ENCODE measurements around the gene PDK4. TPM values are rescaled to one million over a fixed set of nuclear protein-coding genes. Genes with fewer than 3 reads are reported as not detected.

Gene PDK4
- total RNA-seq, 1 donor from 2014 or later: 0.53 TPM

DNA sequence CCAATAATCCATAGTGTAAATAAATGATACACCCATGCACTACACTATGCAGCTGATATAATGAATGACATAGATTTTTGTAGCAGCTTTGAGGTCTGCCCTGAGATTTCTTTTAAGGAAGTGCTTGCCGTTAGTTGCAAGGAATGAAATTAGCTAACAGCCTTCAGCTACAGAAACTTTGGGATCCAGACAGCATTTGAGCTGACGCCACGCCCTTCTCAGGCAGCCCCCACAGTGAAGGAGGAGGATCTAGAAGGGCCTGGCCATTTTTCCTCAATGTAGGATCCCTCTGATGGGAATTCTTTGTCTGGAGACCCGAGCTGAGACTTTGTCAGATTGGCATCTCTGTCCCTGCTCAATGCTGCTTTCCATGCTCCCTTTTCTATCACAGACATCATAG lies 6.1 kb upstream of the PDK4 start:
- ATAC-seq (ENCODE audit: low read depth) (no peak), DNase-seq (no peak)
- no peak overlapping the region for H3K27ac Mint-ChIP-seq
- peaks cover 18% of the 10 kb centered on the region for H3K4me1 Mint-ChIP-seq
- intact Hi-C loops (cut with micrococcal nuclease): loop anchor here (10.0 kb wide), 1 partner anchor 948 kb away; the partner anchor contains the start of gene SGCE
- H3K4me3 Mint-ChIP-seq: no peak overlapping the region
- H3K9me3 Mint-ChIP-seq: peaks cover 4% of the 10 kb centered on the region
- CTCF ChIA-PET: no interaction called here
- POLR2A ChIA-PET: no interaction called here
- H3K36me3 Mint-ChIP-seq (ENCODE audit: low read depth): no peaks in the 10 kb centered on the region
- H3K27me3 Mint-ChIP-seq: no peaks in the 10 kb centered on the region
- TF ChIP-seq, protein P1, sequence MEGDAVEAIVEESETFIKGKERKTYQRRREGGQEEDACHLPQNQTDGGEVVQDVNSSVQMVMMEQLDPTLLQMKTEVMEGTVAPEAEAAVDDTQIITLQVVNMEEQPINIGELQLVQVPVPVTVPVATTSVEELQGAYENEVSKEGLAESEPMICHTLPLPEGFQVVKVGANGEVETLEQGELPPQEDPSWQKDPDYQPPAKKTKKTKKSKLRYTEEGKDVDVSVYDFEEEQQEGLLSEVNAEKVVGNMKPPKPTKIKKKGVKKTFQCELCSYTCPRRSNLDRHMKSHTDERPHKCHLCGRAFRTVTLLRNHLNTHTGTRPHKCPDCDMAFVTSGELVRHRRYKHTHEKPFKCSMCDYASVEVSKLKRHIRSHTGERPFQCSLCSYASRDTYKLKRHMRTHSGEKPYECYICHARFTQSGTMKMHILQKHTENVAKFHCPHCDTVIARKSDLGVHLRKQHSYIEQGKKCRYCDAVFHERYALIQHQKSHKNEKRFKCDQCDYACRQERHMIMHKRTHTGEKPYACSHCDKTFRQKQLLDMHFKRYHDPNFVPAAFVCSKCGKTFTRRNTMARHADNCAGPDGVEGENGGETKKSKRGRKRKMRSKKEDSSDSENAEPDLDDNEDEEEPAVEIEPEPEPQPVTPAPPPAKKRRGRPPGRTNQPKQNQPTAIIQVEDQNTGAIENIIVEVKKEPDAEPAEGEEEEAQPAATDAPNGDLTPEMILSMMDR (IDR thresholded peaks at IDR 0.05): no peak

DNA sequence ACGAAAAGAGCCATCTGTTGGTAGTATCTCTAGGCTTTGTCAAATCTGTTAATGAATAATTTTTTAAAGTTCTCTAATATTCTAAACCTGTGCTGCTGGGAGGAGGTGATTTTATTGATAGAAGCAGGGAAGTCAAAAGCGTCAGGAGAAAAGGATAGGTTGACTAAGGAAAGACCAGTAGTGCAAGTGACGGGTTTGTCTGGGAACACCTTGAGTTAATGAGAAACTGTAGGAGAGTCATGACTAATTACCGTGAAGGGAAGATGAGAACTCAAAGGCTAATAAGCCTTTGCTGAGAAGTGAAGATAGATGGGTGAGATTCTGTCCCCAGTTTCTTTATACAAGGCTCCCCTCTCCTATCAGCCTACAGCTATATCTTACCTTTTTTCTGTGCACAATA lies 5.0 kb upstream of the PDK4 start:
- ChIA-PET POLR2A (no interaction called here), CTCF (no interaction called here)
- H3K9me3 Mint-ChIP-seq: peaks cover 3% of the 10 kb centered on the region
- no peaks in the 10 kb centered on the region for H3K36me3 Mint-ChIP-seq (ENCODE audit: low read depth)
- H3K27ac Mint-ChIP-seq: no peak overlapping the region
- no peaks in the 10 kb centered on the region for H3K27me3 Mint-ChIP-seq
- TF ChIP-seq, protein P1 (IDR thresholded peaks at IDR 0.05): no peak
- DNase-seq: no peak
- H3K4me3 Mint-ChIP-seq: no peak overlapping the region
- H3K4me1 Mint-ChIP-seq: peaks cover 18% of the 10 kb centered on the region
- intact Hi-C loops (cut with micrococcal nuclease): loop anchor here (10.0 kb wide), 1 partner anchor 947 kb away; the partner anchor contains the start of gene SGCE
- no peak for ATAC-seq (ENCODE audit: low read depth)

DNA sequence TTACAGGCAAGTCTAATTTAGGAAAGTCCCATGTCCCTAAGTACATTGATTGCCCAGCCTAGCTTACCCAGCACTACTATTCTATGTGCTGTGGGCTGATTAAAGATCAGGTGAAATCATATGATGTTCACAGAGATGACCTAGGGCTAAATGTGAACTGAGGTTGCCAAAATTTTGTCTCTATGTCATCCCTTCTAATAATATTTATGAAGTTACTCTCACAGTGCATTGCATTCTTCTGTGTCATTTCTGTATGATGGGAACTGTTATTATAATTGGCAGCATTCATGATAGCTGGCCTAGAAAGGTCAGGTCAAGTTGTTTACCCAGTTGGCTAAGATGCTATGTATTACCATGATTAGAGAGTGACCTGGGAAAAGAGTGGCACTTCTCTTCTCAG lies 2.8 kb upstream of the PDK4 start:
- H3K27ac Mint-ChIP-seq: no peak overlapping the region
- no peak for ATAC-seq (ENCODE audit: low read depth)
- no peaks in the 10 kb centered on the region for H3K27me3 Mint-ChIP-seq
- intact Hi-C loops (cut with micrococcal nuclease): no loop called here
- no peaks in the 10 kb centered on the region for H3K36me3 Mint-ChIP-seq (ENCODE audit: low read depth)
- TF ChIP-seq, protein P1 (IDR thresholded peaks at IDR 0.05): no peak
- peaks cover 26% of the 10 kb centered on the region for H3K4me1 Mint-ChIP-seq
- ChIA-PET POLR2A (no interaction called here), CTCF (no interaction called here)
- H3K4me3 Mint-ChIP-seq: no peak overlapping the region
- no peak for DNase-seq
- no peaks in the 10 kb centered on the region for H3K9me3 Mint-ChIP-seq

DNA sequence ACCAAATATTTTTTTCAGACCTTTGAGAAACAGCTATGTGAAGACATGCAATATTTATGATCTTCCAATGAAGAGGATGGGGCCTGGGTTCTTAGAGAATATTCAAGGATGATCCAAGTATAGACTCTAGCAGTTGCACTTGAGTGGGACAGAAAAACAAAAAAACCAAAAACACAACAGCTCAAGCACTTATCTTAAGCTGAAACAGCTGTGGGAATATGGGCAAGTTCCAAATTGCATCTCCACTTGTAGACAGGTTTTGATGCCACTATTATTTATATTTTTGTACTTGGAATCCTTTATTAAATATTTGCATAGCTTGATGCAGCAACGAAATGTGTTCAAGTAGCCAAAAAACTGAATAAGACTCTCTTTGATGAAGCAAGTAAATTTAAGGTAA lies 2.2 kb upstream of the PDK4 start:
- no peaks in the 10 kb centered on the region for H3K27me3 Mint-ChIP-seq
- TF ChIP-seq, protein P1 (IDR thresholded peaks at IDR 0.05): no peak
- ATAC-seq (ENCODE audit: low read depth): no peak
- DNase-seq: no peak
- no peaks in the 10 kb centered on the region for H3K9me3 Mint-ChIP-seq
- H3K27ac Mint-ChIP-seq: no peak overlapping the region
- intact Hi-C loops (cut with micrococcal nuclease): no loop called here
- ChIA-PET POLR2A (no interaction called here), CTCF (no interaction called here)
- peaks cover 26% of the 10 kb centered on the region for H3K4me1 Mint-ChIP-seq
- no peak overlapping the region for H3K4me3 Mint-ChIP-seq
- H3K36me3 Mint-ChIP-seq (ENCODE audit: low read depth): no peaks in the 10 kb centered on the region

DNA sequence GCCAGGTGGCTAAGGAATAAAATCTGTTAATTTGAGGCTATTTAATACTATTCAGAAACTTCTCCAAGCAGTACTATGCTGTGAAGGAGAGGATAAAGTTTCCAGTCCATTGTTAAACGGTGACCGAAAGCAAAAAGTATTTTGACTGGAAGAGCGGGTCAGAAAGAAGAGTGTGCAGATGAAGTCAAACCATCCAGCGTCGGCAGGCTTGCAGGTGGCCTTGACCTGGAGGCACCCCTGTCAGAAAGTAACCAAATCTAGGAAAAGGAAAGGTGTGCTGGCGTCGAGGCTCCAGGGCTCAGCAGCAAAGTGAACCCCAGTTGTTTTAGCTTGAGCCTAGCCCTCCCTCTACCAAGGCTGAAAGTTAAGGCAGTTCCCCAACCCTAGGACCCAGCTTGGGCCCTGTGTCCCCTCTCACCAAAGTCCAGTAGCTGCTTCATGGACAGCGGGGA lies 544 bp downstream of the PDK4 start:
- Mint-ChIP-seq H3K27ac (no peak overlapping the region), H3K27me3 (no peaks in the 10 kb centered on the region), H3K9me3 (no peaks in the 10 kb centered on the region), H3K4me1 (peaks cover 30% of the 10 kb centered on the region), H3K36me3 (ENCODE audit: low read depth) (no peaks in the 10 kb centered on the region), H3K4me3 (peak overlapping the region; percentile 92)
- DNase-seq (no peak), ATAC-seq (ENCODE audit: low read depth) (no peak)
- intact Hi-C loops (cut with micrococcal nuclease): loop anchor here (1.0 kb wide), 1 partner anchor 13 kb away; no protein-coding TSS in a partner anchor
- ChIA-PET CTCF (no interaction called here), POLR2A (no interaction called here)
- TF ChIP-seq, protein P1 (IDR thresholded peaks at IDR 0.05): no peak

All from activated B cell treated with CpG ODN at 0.5 μM for 24 hours (primary cell).